Retinal pigment epithelial cell (primary cell): ENCODE results near the gene ATP2B3.

Experiments used
- DNase-seq: peaks from one replicate; pipeline ENCODE4 v3.0.0-alpha.2; 2010; ENCODE audit warnings: low read depth
- H3K4me3 ChIP-seq: 2 replicates; pipeline ENCODE4 v1.5.1; 2011; ENCODE audit warnings: mild to moderate bottlenecking, low read length, control low read depth, moderate library complexity
- CTCF ChIP-seq: conservative IDR thresholded peaks from 2 replicates; pipeline ENCODE4 v1.5.1; 2011; ENCODE audit warnings: low read depth, low read length, control low read depth, inconsistent platforms

Gene ATP2B3

DNA sequence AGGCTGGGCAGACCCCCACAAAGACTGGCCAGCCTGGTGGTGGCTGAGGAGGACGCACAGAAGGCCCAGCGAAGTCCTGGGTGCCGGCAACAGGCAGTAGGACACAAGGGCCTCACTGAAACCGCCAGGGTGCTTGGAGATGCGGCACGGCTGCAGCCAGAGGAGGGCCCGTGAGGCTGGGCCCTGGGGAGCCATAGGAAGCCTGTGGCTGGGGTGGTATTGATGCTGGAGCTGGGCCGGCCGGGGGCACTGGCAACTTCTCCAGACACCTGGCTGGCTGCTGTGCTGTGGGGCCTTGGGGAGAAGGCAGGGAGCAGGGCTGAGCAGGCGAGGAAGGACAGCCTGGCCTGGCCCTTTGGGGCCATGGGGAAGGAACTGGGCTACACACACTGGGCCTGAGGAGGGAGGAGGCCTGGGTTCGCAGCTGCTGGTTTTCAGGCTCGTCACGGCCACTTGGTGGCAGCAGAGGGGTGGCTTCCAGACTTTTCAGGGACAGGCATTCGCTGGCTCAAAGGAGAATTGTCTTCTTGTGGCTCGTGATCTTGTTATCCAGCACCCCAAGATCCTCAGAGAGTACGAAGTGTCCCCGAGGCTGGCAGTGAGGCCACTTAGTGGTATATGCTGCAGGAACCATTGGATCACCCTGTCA lies 37.2 kb downstream of the ATP2B3 start:
- TF ChIP-seq CTCF, result peak; percentile 73
- no peak overlapping the region for H3K4me3 ChIP-seq
- DNase-seq, result no peak

GRCh38 chrX:153556767-153557166 lies 39.3 kb downstream of the ATP2B3 start:
- no peak for DNase-seq
- H3K4me3 ChIP-seq, result no peak overlapping the region
- TF ChIP-seq CTCF, result no peak

DNA sequence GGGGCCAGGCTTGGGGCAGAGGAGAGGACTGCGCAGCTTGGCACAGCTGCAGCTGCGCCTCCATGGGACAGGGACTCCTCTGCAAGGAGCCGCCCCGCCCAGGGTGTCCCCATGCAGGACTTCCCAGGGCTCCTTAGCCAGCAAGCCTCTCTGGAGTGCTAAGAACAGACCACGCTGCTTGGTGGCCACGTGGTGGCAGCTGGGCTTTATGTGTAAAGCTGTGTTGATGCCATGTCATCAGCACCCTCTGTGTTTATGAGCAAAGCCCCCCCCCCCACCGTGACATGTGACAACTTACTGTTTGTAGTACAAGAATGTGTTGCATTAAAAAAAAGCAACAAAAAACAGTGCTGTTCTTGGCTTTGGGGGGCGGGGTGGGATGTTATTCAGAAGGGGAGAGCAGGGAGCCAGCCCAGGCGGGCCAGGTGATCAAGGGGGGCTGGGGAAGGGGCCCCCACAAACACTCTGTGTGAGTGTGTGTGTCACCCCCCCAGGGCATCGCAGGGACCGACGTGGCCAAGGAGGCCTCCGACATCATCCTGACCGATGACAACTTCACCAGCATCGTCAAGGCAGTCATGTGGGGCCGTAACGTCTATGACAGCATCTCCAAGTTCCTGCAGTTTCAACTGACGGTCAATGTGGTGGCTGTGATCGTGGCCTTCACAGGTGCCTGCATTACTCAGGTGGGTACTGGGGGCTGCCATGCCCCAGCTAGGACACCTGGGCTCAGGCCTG lies 40.3 kb downstream of the ATP2B3 start:
- H3K4me3 ChIP-seq, result no peak overlapping the region
- DNase-seq, result no peak
- TF ChIP-seq CTCF, result no peak

DNA sequence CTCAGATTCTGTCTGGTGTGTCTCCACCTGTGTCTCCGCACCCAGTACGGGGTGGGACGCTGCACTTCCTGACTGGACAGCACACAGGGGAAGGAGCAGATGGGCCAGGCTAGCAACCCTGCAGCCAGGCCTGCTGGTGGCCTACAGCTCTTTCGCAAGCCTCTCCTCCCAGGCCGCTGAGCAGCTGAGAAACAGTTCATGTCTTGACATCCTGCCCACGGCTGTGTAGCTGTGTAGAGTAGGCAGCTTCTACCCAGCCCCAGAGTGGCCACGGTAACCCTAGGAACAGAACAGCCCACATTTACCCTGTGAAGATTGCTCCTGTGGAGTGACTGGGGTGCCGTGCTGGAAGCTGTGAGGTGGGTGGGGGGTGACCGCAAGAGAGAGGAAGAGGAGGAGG lies 42.6 kb downstream of the ATP2B3 start:
- TF ChIP-seq CTCF, result no peak
- H3K4me3 ChIP-seq, result no peak overlapping the region
- no peak for DNase-seq

- TF ChIP-seq CTCF, result no peak
- H3K4me3 ChIP-seq, result no peak overlapping the region
- no peak for DNase-seq
Measured at GRCh38 chrX:153560466-153560865, 43.0 kb downstream of the ATP2B3 start.

DNA sequence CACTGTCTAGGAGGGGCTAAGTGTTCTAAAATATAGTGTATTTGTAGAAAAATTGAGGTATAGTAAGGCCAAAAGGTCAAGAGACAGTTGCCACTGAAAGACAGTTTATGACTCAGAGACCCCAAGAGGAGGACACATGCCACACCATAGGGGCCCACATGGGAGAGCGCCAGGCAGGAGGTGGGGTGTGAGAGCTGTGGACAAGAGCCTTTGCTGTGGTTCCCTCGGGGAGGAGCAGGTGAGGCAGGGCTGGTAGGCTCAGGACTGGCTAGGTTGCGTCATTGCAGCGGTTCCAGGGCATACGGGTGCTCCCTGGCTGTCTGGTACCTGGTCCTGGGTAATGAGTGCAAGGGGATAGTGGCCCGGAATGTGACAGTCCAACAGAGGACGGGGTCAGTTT lies 43.9 kb downstream of the ATP2B3 start:
- DNase-seq, result no peak
- H3K4me3 ChIP-seq, result no peak overlapping the region
- no peak for TF ChIP-seq CTCF

DNA sequence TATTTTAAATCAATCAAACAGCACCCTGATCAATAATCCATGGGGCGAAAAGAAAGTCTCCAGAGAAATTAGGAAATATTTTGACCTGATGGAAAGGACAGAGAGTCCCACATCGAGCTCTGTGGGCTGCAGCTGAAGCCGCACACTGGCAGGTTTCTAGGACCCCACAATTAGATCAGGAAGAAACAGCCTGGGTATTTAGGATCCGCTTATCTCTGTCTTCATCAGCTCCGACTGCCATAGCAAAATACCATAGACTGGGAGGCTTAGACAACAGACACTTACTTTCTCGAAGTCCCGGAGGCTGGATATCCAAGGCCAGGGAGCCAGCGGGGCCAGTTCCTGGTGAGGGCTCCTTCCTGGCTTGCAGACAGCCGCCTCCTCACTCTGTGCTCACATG lies 45.1 kb downstream of the ATP2B3 start:
- TF ChIP-seq CTCF, result no peak
- no peak overlapping the region for H3K4me3 ChIP-seq
- no peak for DNase-seq
